GM12878 (cell line): ENCODE data around the gene MAGI2. TPM values are rescaled to one million over a fixed set of nuclear protein-coding genes. Genes with fewer than 3 reads are reported as not detected.

Source experiments
- ATAC-seq: fragments of 200-7000 bp; cut with Tn5 transposase; 3 replicates; pipeline ENCODE4 v1.9.1; 2020; ENCODE audit warnings: mild to moderate bottlenecking, moderate library complexity
- BruUV-seq: library from RNA; stranded (reverse); fragments of 400-500 nt; replicated peaks from 2 replicates; lab custom pipeline; 2021; lab: Mats Ljungman, UMichigan
- CTCF ChIA-PET: fragments of 300-600 bp; sonication (Branson Sonifier 250); formaldehyde crosslinking; extraction: SDS; loops from one replicate; lab custom pipeline; 2021; ENCODE audit warnings: inconsistent platforms; lab: Yijun Ruan, JAX
- POLR2A ChIA-PET: fragments of 350-600 bp; formaldehyde crosslinking; extraction: SDS; loops from one replicate; lab custom pipeline; 2021; ENCODE audit warnings: inconsistent platforms; lab: Charles Lee
- RAD21 ChIA-PET: fragments of 300-600 bp; sonication (Branson Sonifier 250); formaldehyde crosslinking; loops from one replicate; lab custom pipeline; 2023; ENCODE audit warnings: antibody characterized with exemption; ENCODE audit not compliant: unreplicated experiment; lab: Charles Lee
- SMC1A ChIA-PET: fragments of 300-600 bp; sonication (Branson Sonifier 250); formaldehyde crosslinking; loops from one replicate; lab custom pipeline; 2023; ENCODE audit not compliant: unreplicated experiment, uncharacterized antibody; lab: Charles Lee
- DNase-seq: peaks from one replicate; pipeline ENCODE4 v3.0.0-alpha.2; 2011; ENCODE audit warnings: low read depth, low spot score
- FAIRE-seq: peaks from 3 replicates; lab custom pipeline; 2011; peaks lifted over from hg19 to GRCh38; lab: Jason Lieb, UNC
- H2AFZ ChIP-seq: 2 replicates; pipeline ENCODE4 v1.6.0; 2011; ENCODE audit warnings: low read depth, low read length, control low read depth; ENCODE audit not compliant: control insufficient read depth
- H3K27ac ChIP-seq: 2 replicates; pipeline ENCODE4 v1.5.1; 2011; ENCODE audit warnings: control low read depth; ENCODE audit not compliant: control insufficient read depth, insufficient read depth
- H3K27me3 ChIP-seq, 2 experiments: replicated peaks in 1 of 2; 2 replicates each; pipeline versions ENCODE4 v1.6.0 to v1.6.1; 2011; ENCODE audit warnings: low read length in 1 of 2; ENCODE audit not compliant: control insufficient read depth in 2 of 2, insufficient read depth in 2 of 2
- H3K36me3 ChIP-seq, 2 experiments: 2 replicates each; pipeline ENCODE4 v1.5.1; 2011; ENCODE audit warnings: low read length in 1 of 2; ENCODE audit not compliant: control insufficient read depth in 2 of 2, insufficient read depth in 2 of 2
- H3K4me1 ChIP-seq: 2 replicates; pipeline ENCODE4 v1.6.1; 2011; ENCODE audit warnings: mild to moderate bottlenecking, low read length, moderate library complexity, mixed read lengths; ENCODE audit not compliant: control insufficient read depth, insufficient read depth
- H3K4me2 ChIP-seq: 2 replicates; pipeline ENCODE4 v1.6.0; 2011; ENCODE audit warnings: control low read depth; ENCODE audit not compliant: control insufficient read depth, insufficient read depth
- H3K4me3 ChIP-seq: fragments of 200-600 bp; sonication (generic); 2 replicates; pipeline ENCODE4 v1.5.1; 2016
- H3K79me2 ChIP-seq: 2 replicates; pipeline ENCODE4 v1.6.0; 2011; ENCODE audit warnings: low read length; ENCODE audit not compliant: control insufficient read depth, insufficient read depth
- H3K9ac ChIP-seq: 2 replicates; pipeline ENCODE4 v1.8.0; 2011; ENCODE audit warnings: low read length, control low read depth, mixed read lengths; ENCODE audit not compliant: control insufficient read depth, insufficient read depth
- H3K9me3 ChIP-seq: replicated peaks from 3 replicates; pipeline ENCODE4 v1.5.1; 2011; ENCODE audit warnings: mild to moderate bottlenecking, low read length; ENCODE audit not compliant: control insufficient read depth, insufficient read depth
- H4K20me1 ChIP-seq: 2 replicates; pipeline ENCODE4 v1.6.0; 2011; ENCODE audit not compliant: control insufficient read depth, insufficient read depth
- CHD2 ChIP-seq: IDR thresholded peaks from 2 replicates; pipeline ENCODE4 v1.6.1; 2011; ENCODE audit warnings: low read depth, low read length, improper control_type of control experiment, borderline replicate concordance
- EED ChIP-seq: sonication (generic); IDR thresholded peaks from 2 replicates; pipeline ENCODE4 v1.6.1; 2016; ENCODE audit warnings: antibody characterized with exemption, low read depth
- IKZF1 ChIP-seq: fragments of 450-650 bp; conservative IDR thresholded peaks from 2 replicates; pipeline ENCODE4 v1.6.1; 2017; ENCODE audit warnings: antibody characterized with exemption, mild to moderate bottlenecking
- JUNB ChIP-seq: IDR thresholded peaks from 2 replicates; pipeline ENCODE4 v1.6.1; 2016; ENCODE audit warnings: antibody characterized with exemption, mild to moderate bottlenecking
- JUND ChIP-seq: IDR thresholded peaks from 2 replicates; pipeline ENCODE4 v1.6.1; 2012; ENCODE audit warnings: low read depth, mild to moderate bottlenecking, low read length, improper control_type of control experiment, moderate library complexity
- MEF2B ChIP-seq: fragments of 450-650 bp; IDR thresholded peaks from 2 replicates; pipeline ENCODE4 v1.6.1; 2018; ENCODE audit warnings: mild to moderate bottlenecking, moderate library complexity; ENCODE audit not compliant: partially characterized antibody, poor library complexity, severe bottlenecking
- PML ChIP-seq: IDR thresholded peaks from 2 replicates; pipeline ENCODE4 v1.6.1; 2012; ENCODE audit warnings: low read length, inconsistent platforms
- RAD21 ChIP-seq: IDR thresholded peaks from 2 replicates; pipeline ENCODE4 v1.6.1; 2011; ENCODE audit warnings: mild to moderate bottlenecking, low read depth, low read length, moderate library complexity; ENCODE audit not compliant: insufficient read depth
- RB1 ChIP-seq: fragments of 450-650 bp; formaldehyde crosslinking; IDR thresholded peaks from 2 replicates; pipeline ENCODE4 v1.6.1; 2017; ENCODE audit warnings: mild to moderate bottlenecking, borderline replicate concordance
- SMARCA5 ChIP-seq: fragments of 450-650 bp; IDR thresholded peaks from 2 replicates; pipeline ENCODE4 v1.6.1; 2017; ENCODE audit warnings: mild to moderate bottlenecking
- SMC3 ChIP-seq: IDR thresholded peaks from 2 replicates; pipeline ENCODE4 v1.6.1; 2011; ENCODE audit warnings: low read length, improper control_type of control experiment, borderline replicate concordance
- YY1 ChIP-seq: IDR thresholded peaks from 2 replicates; pipeline ENCODE4 v1.6.1; 2011; ENCODE audit warnings: low read depth, mild to moderate bottlenecking, low read length
- WGBS: methylation state at CpG from one replicate; pipeline ENCODE4 v1.1.6; 2016; ENCODE audit warnings: low lambda C conversion rate; ENCODE audit not compliant: insufficient replicate concordance, insufficient coverage; ENCODE audit errors: missing lambda C conversion rate; 5-methylcytosine and 5-hydroxymethylcytosine counted together
- in situ Hi-C: fragments of 300-500 bp; cut with MboI; formaldehyde crosslinking; loops from 9 replicates; pipeline ENCODE4 v1.14.3; 2018; ENCODE audit warnings: mixed read lengths
- intact Hi-C: fragments of 100-400 bp; cut with micrococcal nuclease; formaldehyde crosslinking; loops from one replicate; pipeline ENCODE4 v1.14.2; 2022; ENCODE audit not compliant: unreplicated experiment
- polyA plus RNA-seq, 11 experiments: library from polyadenylated mRNA; depleted of rRNA in 4 of 11; unstranded in 6 of 11; stranded (reverse) in 5 of 11; fragments of >200 nt; fragmentation: Nextera tagmentation in 4 of 11; fragmentation: Illumina TruSeq in 1 of 11; extraction: Ambion mirVana in 4 of 11; extraction: Trizol in 1 of 11; gene quantifications; 1 replicate in 1 of 11; 2 replicates in 10 of 11; pipeline versions ENCODE4 v1.2.1 to v1.2.3, GENCODE V29; 2011 to 2016; ENCODE audit warnings: inconsistent platforms in 2 of 11, missing spikeins in 2 of 11, low read depth in 1 of 11
- total RNA-seq, 4 experiments: library from RNA; depleted of rRNA in 3 of 4; stranded (reverse); fragments of >200 nt in 3 of 4; fragmentation: Illumina TruSeq in 1 of 4; extraction: Trizol in 1 of 4; gene quantifications; 2 replicates each; pipeline versions ENCODE4 v1.2.1 to v1.2.3, GENCODE V29; 2013 to 2021
- TF ChIP-seq, protein P1 (sequence below), 3 experiments: IDR thresholded peaks in 2 of 3; conservative IDR thresholded peaks in 1 of 3; 2 replicates each; pipeline ENCODE4 v1.5.1; 2011; ENCODE audit warnings: low read depth in 3 of 3, low read length in 3 of 3, mild to moderate bottlenecking in 3 of 3, control low read depth in 2 of 3, moderate library complexity in 2 of 3, inconsistent platforms in 1 of 3, mixed read lengths in 1 of 3; ENCODE audit not compliant: control insufficient read depth in 2 of 3, insufficient read depth in 1 of 3; ENCODE audit errors: extremely low read depth in 1 of 3
- TF ChIP-seq, protein P2 (sequence below): fragments of 450-650 bp; IDR thresholded peaks from 2 replicates; pipeline ENCODE4 v1.6.1; 2017; ENCODE audit warnings: mild to moderate bottlenecking
- TF ChIP-seq, protein P3 (sequence below): fragments of 450-650 bp; IDR thresholded peaks from 2 replicates; pipeline ENCODE4 v1.6.1; 2018; ENCODE audit warnings: mild to moderate bottlenecking, low read depth, moderate library complexity; ENCODE audit not compliant: partially characterized antibody

MAGI2 gene
- total and polyA plus RNA-seq, 10 of the 15 experiments (the other 5 are each of a cell fraction or from before 2014, with no cell fraction given): 0.01 to 0.31 (median 0.05) TPM; not detected in 2

DNA sequence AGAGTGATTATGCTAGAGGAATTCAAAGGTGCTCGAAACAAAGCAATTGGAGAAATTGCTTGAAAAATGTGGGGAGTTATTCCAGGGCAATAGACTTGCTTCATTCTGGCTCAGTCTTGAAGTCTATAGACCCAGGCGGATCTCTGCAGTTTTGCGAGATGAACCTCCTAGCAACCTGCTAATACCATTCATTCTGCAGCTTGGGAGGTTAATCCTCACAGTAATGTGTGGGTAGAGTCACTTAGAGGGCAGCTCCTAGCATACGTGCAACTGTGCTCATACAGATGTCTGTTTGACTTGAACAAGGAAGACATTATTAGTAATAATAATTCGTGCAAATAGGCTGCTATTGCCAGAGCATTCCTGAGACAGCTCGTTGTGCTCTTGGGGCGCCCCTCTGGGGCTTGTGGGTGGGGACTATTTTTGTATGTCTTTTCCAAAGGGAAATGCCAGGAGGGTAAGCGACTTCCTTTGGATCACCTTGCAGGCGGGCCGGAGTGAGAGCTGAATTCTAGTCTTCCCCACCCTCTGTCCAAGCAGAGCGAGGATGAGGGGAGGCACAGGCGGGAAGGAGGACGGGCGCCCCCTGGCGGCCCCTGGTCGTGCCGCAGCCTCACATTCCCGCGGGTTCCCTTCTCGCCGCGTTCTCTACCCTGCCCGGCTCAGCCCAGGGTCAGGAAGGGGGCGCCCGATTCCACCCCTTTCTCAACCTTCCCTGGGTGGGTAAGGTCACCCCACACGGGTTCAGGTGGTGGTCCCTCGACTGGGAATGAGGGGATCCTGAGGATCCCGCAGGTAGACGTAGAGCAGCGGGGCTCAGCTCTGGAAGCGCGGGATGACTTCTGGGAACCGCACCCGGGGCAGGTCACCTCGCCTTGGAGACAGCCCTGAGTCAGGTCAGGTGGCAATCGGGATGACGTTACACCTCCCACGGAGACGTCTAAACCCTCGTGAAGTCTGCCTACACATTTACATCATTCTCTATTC lies 1413.4 kb downstream of the MAGI2 start:
- no peaks in the 10 kb centered on the region for H3K9me3 ChIP-seq
- WGBS: 26% methylated on average over 32 of the region's 40 CpGs
- BruUV-seq: no TSS peak
- no peak overlapping the region for H2AFZ ChIP-seq
- H3K4me1 ChIP-seq: no peaks in the 10 kb centered on the region
- ChIA-PET POLR2A (no interaction called here), SMC1A (interaction anchor here (0.6 to 5.0 kb wide), 6 partner anchors 8 to 390 kb away, joined by 3 to 22 read pairs (median 8); no protein-coding TSS in a partner anchor), CTCF (interaction anchor here (0.7 to 6.0 kb wide), 25 partner anchors 8 to 449 kb away, joined by 3 to 56 read pairs (median 4); no protein-coding TSS in a partner anchor), RAD21 (interaction anchor here (0.7 to 2.6 kb wide), 6 partner anchors 20 to 383 kb away, joined by 3 to 11 read pairs (median 3); no protein-coding TSS in a partner anchor)
- H3K79me2 ChIP-seq: no peaks in the 10 kb centered on the region
- no peaks in the 10 kb centered on the region for H4K20me1 ChIP-seq
- no peak overlapping the region for H3K4me3 ChIP-seq
- ATAC-seq: peak; percentile 98
- no peak overlapping the region for H3K9ac ChIP-seq
- no peaks in the 10 kb centered on the region for H3K36me3 ChIP-seq
- in situ Hi-C loops (loop anchor here (5.0 to 10.0 kb wide), 2 partner anchors 98 to 375 kb away; no protein-coding TSS in a partner anchor), intact Hi-C loops (loop anchor here (1.0 to 5.0 kb wide), 2 partner anchors 100 to 383 kb away; no protein-coding TSS in a partner anchor)
- no peaks in the 10 kb centered on the region; a peak in 2 of 4 replicates for H3K27me3 ChIP-seq
- H3K4me2 ChIP-seq: no peak overlapping the region
- no peak overlapping the region for H3K27ac ChIP-seq
- no peak for FAIRE-seq
- no peak for DNase-seq
- TF ChIP-seq YY1 (0 out of 2 replicates have a peak, but pooled peaks have one; percentile 13), EED (no peak), RAD21 (peak; percentile 67), SMC3 (peak; percentile 80), MEF2B (no peak), PML (no peak), IKZF1 (0 out of 2 replicates have a peak, but pooled peaks have one; percentile 13), RB1 (peak; percentile 24; the same call in 1 of the 2 replicates), JUNB (no peak), JUND (no peak), SMARCA5 (peak; percentile 34; the same call in 1 of the 2 replicates), CHD2 (no peak)
- TF ChIP-seq, protein P1, sequence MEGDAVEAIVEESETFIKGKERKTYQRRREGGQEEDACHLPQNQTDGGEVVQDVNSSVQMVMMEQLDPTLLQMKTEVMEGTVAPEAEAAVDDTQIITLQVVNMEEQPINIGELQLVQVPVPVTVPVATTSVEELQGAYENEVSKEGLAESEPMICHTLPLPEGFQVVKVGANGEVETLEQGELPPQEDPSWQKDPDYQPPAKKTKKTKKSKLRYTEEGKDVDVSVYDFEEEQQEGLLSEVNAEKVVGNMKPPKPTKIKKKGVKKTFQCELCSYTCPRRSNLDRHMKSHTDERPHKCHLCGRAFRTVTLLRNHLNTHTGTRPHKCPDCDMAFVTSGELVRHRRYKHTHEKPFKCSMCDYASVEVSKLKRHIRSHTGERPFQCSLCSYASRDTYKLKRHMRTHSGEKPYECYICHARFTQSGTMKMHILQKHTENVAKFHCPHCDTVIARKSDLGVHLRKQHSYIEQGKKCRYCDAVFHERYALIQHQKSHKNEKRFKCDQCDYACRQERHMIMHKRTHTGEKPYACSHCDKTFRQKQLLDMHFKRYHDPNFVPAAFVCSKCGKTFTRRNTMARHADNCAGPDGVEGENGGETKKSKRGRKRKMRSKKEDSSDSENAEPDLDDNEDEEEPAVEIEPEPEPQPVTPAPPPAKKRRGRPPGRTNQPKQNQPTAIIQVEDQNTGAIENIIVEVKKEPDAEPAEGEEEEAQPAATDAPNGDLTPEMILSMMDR (IDR thresholded peaks at IDR 0.05 in 2 of 3, conservative IDR thresholded peaks at IDR 0.05 in 1 of 3; ENCODE audit: control insufficient read depth in 2 of 3, extremely low read depth in 1 of 3, insufficient read depth in 1 of 3, low read depth in 3 of 3, low read length in 3 of 3): peak; percentile 81 to 92 (median 85)
- TF ChIP-seq, protein P2, sequence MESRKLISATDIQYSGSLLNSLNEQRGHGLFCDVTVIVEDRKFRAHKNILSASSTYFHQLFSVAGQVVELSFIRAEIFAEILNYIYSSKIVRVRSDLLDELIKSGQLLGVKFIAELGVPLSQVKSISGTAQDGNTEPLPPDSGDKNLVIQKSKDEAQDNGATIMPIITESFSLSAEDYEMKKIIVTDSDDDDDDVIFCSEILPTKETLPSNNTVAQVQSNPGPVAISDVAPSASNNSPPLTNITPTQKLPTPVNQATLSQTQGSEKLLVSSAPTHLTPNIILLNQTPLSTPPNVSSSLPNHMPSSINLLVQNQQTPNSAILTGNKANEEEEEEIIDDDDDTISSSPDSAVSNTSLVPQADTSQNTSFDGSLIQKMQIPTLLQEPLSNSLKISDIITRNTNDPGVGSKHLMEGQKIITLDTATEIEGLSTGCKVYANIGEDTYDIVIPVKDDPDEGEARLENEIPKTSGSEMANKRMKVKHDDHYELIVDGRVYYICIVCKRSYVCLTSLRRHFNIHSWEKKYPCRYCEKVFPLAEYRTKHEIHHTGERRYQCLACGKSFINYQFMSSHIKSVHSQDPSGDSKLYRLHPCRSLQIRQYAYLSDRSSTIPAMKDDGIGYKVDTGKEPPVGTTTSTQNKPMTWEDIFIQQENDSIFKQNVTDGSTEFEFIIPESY: no peak
- TF ChIP-seq, protein P3, sequence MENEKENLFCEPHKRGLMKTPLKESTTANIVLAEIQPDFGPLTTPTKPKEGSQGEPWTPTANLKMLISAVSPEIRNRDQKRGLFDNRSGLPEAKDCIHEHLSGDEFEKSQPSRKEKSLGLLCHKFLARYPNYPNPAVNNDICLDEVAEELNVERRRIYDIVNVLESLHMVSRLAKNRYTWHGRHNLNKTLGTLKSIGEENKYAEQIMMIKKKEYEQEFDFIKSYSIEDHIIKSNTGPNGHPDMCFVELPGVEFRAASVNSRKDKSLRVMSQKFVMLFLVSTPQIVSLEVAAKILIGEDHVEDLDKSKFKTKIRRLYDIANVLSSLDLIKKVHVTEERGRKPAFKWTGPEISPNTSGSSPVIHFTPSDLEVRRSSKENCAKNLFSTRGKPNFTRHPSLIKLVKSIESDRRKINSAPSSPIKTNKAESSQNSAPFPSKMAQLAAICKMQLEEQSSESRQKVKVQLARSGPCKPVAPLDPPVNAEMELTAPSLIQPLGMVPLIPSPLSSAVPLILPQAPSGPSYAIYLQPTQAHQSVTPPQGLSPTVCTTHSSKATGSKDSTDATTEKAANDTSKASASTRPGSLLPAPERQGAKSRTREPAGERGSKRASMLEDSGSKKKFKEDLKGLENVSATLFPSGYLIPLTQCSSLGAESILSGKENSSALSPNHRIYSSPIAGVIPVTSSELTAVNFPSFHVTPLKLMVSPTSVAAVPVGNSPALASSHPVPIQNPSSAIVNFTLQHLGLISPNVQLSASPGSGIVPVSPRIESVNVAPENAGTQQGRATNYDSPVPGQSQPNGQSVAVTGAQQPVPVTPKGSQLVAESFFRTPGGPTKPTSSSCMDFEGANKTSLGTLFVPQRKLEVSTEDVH: no peak
